GM21528 (cell line): ENCODE results near the gene TFF1.

ENCODE experiments used
- ATAC-seq: cut with Tn5 transposase; IDR thresholded peaks from one replicate; pipeline ENCODE4 v1.9.1; 2021; ENCODE audit warnings: mild to moderate bottlenecking, moderate library complexity; ENCODE audit not compliant: unreplicated experiment, low FRiP score

The TFF1 gene

GRCh38 chr21:42400525-42400924 lies 34.2 kb upstream of the TFF1 start:
- ATAC-seq, result no peak

- ATAC-seq, result no peak
Observed at GRCh38 chr21:42398436-42399028, 32.2 kb upstream of the TFF1 start.

GRCh38 chr21:42397746-42398394 lies 31.5 kb upstream of the TFF1 start:
- no peak for ATAC-seq

GRCh38 chr21:42396799-42397745 lies 30.7 kb upstream of the TFF1 start:
- ATAC-seq, result no peak

GRCh38 chr21:42395905-42396651 lies 29.7 kb upstream of the TFF1 start, which contains the start of gene TMPRSS3:
Gene TMPRSS3 (minus strand): TSS chr21:42396052. CDS start chr21:42395417, 635 bp downstream.
- ATAC-seq, result no peak

- no peak for ATAC-seq
Observed at GRCh38 chr21:42395302-42395701, 29.0 kb upstream of the TFF1 start.

- no peak for ATAC-seq
Observed at GRCh38 chr21:42393443-42393950, 27.2 kb upstream of the TFF1 start.

- no peak for ATAC-seq
Observed at GRCh38 chr21:42392731-42393442, 26.6 kb upstream of the TFF1 start.

- no peak for ATAC-seq
Observed at GRCh38 chr21:42391297-42391696, 25.0 kb upstream of the TFF1 start.

- no peak for ATAC-seq
Observed at GRCh38 chr21:42390696-42391095, 24.4 kb upstream of the TFF1 start.

- no peak for ATAC-seq
Observed at GRCh38 chr21:42390193-42390592, 23.9 kb upstream of the TFF1 start.

GRCh38 chr21:42389449-42389835 lies 23.1 kb upstream of the TFF1 start:
- ATAC-seq, result no peak

GRCh38 chr21:42388740-42389448 lies 22.6 kb upstream of the TFF1 start:
- ATAC-seq, result no peak

GRCh38 chr21:42387843-42388340 lies 21.6 kb upstream of the TFF1 start:
- ATAC-seq, result no peak

GRCh38 chr21:42387164-42387563 lies 20.8 kb upstream of the TFF1 start:
- ATAC-seq, result no peak

- no peak for ATAC-seq
Observed at GRCh38 chr21:42386034-42386591, 19.8 kb upstream of the TFF1 start.

GRCh38 chr21:42385619-42386018 lies 19.3 kb upstream of the TFF1 start:
- ATAC-seq, result no peak

GRCh38 chr21:42384989-42385388 lies 18.7 kb upstream of the TFF1 start:
- ATAC-seq, result no peak
